ENCODE data around the gene CRACDL.

DNA sequence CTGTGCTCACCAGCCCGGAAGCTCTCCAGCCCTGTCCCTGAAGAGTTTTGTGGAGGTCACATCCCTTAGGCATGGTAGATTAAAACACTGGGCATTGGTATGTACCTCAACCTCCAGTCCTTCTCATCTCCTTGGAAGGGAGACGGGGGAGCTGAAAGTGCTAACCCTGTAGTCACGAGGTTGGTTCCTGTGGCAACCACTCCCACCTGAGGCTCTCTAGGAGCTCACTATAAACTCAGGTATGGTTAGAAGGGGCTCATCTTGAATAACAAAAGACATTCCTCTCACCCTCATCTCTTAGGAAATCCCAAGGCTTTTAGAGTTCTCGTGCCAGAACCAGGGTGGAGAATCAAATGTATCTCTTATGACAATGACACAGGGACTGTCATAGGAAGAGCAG is 162.1 kb downstream of the CRACDL start:
- no peak for TF ChIP-seq CTCF (IDR thresholded peaks at IDR 0.05)
- no peak for TF ChIP-seq ZFX (IDR thresholded peaks at IDR 0.05; ENCODE audit: borderline replicate concordance)
